HepG2 (cell line): ENCODE measurements around the gene PLA2R1. TPM values are rescaled to one million over a fixed set of nuclear protein-coding genes. Genes with fewer than 3 reads are reported as not detected.

Source experiments
- ARNTL ChIP-seq: sonication (generic); formaldehyde crosslinking; IDR thresholded peaks from 2 replicates; pipeline ENCODE4 v1.4.0; 2020; ENCODE audit warnings: mild to moderate bottlenecking, missing genetic modification reagents
- BCL6 ChIP-seq: IDR thresholded peaks from 2 replicates; pipeline ENCODE4 v1.6.1; 2016; ENCODE audit warnings: missing genetic modification reagents, missing compliant biosample characterization
- CREM ChIP-seq, 2 experiments: sonication (generic) in 1 of 2; formaldehyde crosslinking in 1 of 2; IDR thresholded peaks; 2 replicates each; pipeline versions ENCODE4 v1.4.0 to v1.6.1; 2016 to 2020; ENCODE audit warnings: antibody characterized with exemption in 1 of 2, mild to moderate bottlenecking in 1 of 2, missing genetic modification reagents in 1 of 2
- ETV5 ChIP-seq: IDR thresholded peaks from 2 replicates; pipeline ENCODE4 v1.6.1; 2018; ENCODE audit warnings: missing biosample characterization, missing genetic modification reagents, inconsistent platforms, borderline replicate concordance
- FOXJ3 ChIP-seq: sonication (generic); formaldehyde crosslinking; IDR thresholded peaks from 2 replicates; pipeline ENCODE4 v1.4.0; 2020; ENCODE audit warnings: missing genetic modification reagents, mild to moderate bottlenecking, borderline replicate concordance
- FOXK2 ChIP-seq: fragments of 450-650 bp; IDR thresholded peaks from 2 replicates; pipeline ENCODE4 v1.6.1; 2016
- FOXO1 ChIP-seq: sonication (generic); formaldehyde crosslinking; IDR thresholded peaks from 2 replicates; pipeline ENCODE4 v1.4.0; 2020; ENCODE audit warnings: missing genetic modification reagents
- JUN ChIP-seq: sonication (generic); formaldehyde crosslinking; IDR thresholded peaks from 2 replicates; pipeline ENCODE4 v1.4.0; 2020; ENCODE audit warnings: mild to moderate bottlenecking, missing genetic modification reagents
- KLF6 ChIP-seq: IDR thresholded peaks from 2 replicates; pipeline ENCODE4 v1.8.0; 2016; ENCODE audit warnings: missing biosample characterization, missing genetic modification reagents
- REL ChIP-seq: sonication (generic); formaldehyde crosslinking; conservative IDR thresholded peaks from 2 replicates; pipeline ENCODE4 v1.8.0; 2022; ENCODE audit warnings: mild to moderate bottlenecking, missing genetic modification reagents, moderate library complexity
- SALL2 ChIP-seq: sonication (generic); formaldehyde crosslinking; IDR thresholded peaks from 2 replicates; pipeline ENCODE4 v1.8.1; 2023; ENCODE audit warnings: mild to moderate bottlenecking, missing genetic modification reagents, inconsistent platforms
- SIX4 ChIP-seq: sonication (generic); formaldehyde crosslinking; IDR thresholded peaks from 2 replicates; pipeline ENCODE4 v1.4.0; 2020; ENCODE audit warnings: missing genetic modification reagents
- ZC3H4 ChIP-seq: sonication (generic); formaldehyde crosslinking; IDR thresholded peaks from 2 replicates; pipeline ENCODE4 v1.4.0; 2020; ENCODE audit warnings: missing genetic modification reagents, borderline replicate concordance
- ZFP62 ChIP-seq: sonication (generic); formaldehyde crosslinking; IDR thresholded peaks from 2 replicates; pipeline ENCODE4 v1.4.0; 2020; ENCODE audit warnings: missing genetic modification reagents
- ZMYM4 ChIP-seq: sonication (generic); formaldehyde crosslinking; IDR thresholded peaks from 2 replicates; pipeline ENCODE4 v1.8.1; 2023; ENCODE audit warnings: mild to moderate bottlenecking, missing genetic modification reagents
- ZNF12 ChIP-seq: sonication (generic); formaldehyde crosslinking; IDR thresholded peaks from 2 replicates; pipeline ENCODE4 v1.5.0; 2020; ENCODE audit warnings: missing genetic modification reagents
- ZNF180 ChIP-seq: sonication (generic); formaldehyde crosslinking; IDR thresholded peaks from 2 replicates; pipeline ENCODE4 v1.4.0; 2020; ENCODE audit warnings: low read depth, missing genetic modification reagents, borderline replicate concordance
- polyA plus RNA-seq, 8 experiments: library from polyadenylated mRNA; depleted of rRNA in 3 of 8; stranded (reverse) in 7 of 8; unstranded in 1 of 8; fragments of >200 nt; fragmentation: Illumina TruSeq in 4 of 8; extraction: Trizol in 4 of 8; gene quantifications; 2 replicates each; pipeline versions ENCODE4 v1.2.1 to v1.2.3, GENCODE V29; 2011 to 2016; ENCODE audit warnings: low read depth in 4 of 8, missing spikeins in 1 of 8, mixed read lengths in 1 of 8; ENCODE audit not compliant: insufficient read depth in 1 of 8
- total RNA-seq, 5 experiments: library from RNA; depleted of rRNA; stranded (reverse); fragments of >200 nt; fragmentation: Illumina TruSeq; extraction: Trizol; gene quantifications; 2 replicates each; pipeline ENCODE4 v1.2.3, GENCODE V29; 2016; ENCODE audit warnings: low read depth in 1 of 5
- TF ChIP-seq, protein P1 (sequence below): sonication (generic); formaldehyde crosslinking; IDR thresholded peaks from 2 replicates; pipeline ENCODE4 v1.5.0; 2020; ENCODE audit warnings: mild to moderate bottlenecking, missing genetic modification reagents
- TF ChIP-seq, protein P2 (sequence below): sonication (generic); formaldehyde crosslinking; IDR thresholded peaks from 2 replicates; pipeline ENCODE4 v1.4.0; 2020; ENCODE audit warnings: missing genetic modification reagents, borderline replicate concordance
- TF ChIP-seq, protein P3 (sequence below): sonication (generic); formaldehyde crosslinking; IDR thresholded peaks from 2 replicates; pipeline ENCODE4 v1.4.0; 2020; ENCODE audit warnings: missing genetic modification reagents

The PLA2R1 gene
- total and polyA plus RNA-seq, 2 of the 13 experiments (the other 11 are each of a cell fraction or from before 2014, with no cell fraction given): not detected

GRCh38 chr2:159905926-159906714, 156.3 kb downstream of the PLA2R1 start (continued):
- TF ChIP-seq, protein P1, sequence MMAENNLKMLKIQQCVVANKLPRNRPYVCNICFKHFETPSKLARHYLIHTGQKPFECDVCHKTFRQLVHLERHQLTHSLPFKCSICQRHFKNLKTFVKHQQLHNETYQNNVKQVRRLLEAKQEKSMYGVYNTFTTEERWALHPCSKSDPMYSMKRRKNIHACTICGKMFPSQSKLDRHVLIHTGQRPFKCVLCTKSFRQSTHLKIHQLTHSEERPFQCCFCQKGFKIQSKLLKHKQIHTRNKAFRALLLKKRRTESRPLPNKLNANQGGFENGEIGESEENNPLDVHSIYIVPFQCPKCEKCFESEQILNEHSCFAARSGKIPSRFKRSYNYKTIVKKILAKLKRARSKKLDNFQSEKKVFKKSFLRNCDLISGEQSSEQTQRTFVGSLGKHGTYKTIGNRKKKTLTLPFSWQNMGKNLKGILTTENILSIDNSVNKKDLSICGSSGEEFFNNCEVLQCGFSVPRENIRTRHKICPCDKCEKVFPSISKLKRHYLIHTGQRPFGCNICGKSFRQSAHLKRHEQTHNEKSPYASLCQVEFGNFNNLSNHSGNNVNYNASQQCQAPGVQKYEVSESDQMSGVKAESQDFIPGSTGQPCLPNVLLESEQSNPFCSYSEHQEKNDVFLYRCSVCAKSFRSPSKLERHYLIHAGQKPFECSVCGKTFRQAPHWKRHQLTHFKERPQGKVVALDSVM (CRISPR knock-in tag): no peak
- 0 out of 2 replicates have a peak, but pooled peaks have one; percentile 32 for TF ChIP-seq FOXO1 (CRISPR knock-in tag)
- peak; percentile 71 for TF ChIP-seq ZMYM4 (CRISPR knock-in tag)
- peak; percentile 62; the same call in 1 of the 2 replicates for TF ChIP-seq CREM (IDR thresholded peaks at IDR 0.05)
- no peak for TF ChIP-seq CREM (CRISPR knock-in tag; IDR thresholded peaks at IDR 0.05)
- peak; percentile 46; the same call in 1 of the 2 replicates for TF ChIP-seq BCL6 (CRISPR knock-in tag)
- no peak for TF ChIP-seq REL (CRISPR knock-in tag)
- no peak for TF ChIP-seq SALL2 (CRISPR knock-in tag)
- 0 out of 2 replicates have a peak, but pooled peaks have one; percentile 33 for TF ChIP-seq KLF6 (CRISPR knock-in tag)
- no peak for TF ChIP-seq ZNF12 (CRISPR knock-in tag)
- no peak for TF ChIP-seq JUN (CRISPR knock-in tag)
- no peak for TF ChIP-seq ZC3H4
- TF ChIP-seq, protein P2, sequence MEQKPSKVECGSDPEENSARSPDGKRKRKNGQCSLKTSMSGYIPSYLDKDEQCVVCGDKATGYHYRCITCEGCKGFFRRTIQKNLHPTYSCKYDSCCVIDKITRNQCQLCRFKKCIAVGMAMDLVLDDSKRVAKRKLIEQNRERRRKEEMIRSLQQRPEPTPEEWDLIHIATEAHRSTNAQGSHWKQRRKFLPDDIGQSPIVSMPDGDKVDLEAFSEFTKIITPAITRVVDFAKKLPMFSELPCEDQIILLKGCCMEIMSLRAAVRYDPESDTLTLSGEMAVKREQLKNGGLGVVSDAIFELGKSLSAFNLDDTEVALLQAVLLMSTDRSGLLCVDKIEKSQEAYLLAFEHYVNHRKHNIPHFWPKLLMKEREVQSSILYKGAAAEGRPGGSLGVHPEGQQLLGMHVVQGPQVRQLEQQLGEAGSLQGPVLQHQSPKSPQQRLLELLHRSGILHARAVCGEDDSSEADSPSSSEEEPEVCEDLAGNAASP (CRISPR knock-in tag): 0 out of 2 replicates have a peak, but pooled peaks have one; percentile 19
- TF ChIP-seq FOXK2: no peak
- peak; percentile 66; the same call in 1 of the 2 replicates for TF ChIP-seq SIX4
- peak; percentile 71; the same call in 1 of the 2 replicates for TF ChIP-seq FOXJ3 (CRISPR knock-in tag)
- TF ChIP-seq ARNTL (CRISPR knock-in tag): no peak
- TF ChIP-seq ZFP62: no peak
- TF ChIP-seq ZNF180 (CRISPR knock-in tag): no peak
- peak; percentile 10; the same call in 1 of the 2 replicates for TF ChIP-seq ETV5 (CRISPR knock-in tag)
- TF ChIP-seq, protein P3, sequence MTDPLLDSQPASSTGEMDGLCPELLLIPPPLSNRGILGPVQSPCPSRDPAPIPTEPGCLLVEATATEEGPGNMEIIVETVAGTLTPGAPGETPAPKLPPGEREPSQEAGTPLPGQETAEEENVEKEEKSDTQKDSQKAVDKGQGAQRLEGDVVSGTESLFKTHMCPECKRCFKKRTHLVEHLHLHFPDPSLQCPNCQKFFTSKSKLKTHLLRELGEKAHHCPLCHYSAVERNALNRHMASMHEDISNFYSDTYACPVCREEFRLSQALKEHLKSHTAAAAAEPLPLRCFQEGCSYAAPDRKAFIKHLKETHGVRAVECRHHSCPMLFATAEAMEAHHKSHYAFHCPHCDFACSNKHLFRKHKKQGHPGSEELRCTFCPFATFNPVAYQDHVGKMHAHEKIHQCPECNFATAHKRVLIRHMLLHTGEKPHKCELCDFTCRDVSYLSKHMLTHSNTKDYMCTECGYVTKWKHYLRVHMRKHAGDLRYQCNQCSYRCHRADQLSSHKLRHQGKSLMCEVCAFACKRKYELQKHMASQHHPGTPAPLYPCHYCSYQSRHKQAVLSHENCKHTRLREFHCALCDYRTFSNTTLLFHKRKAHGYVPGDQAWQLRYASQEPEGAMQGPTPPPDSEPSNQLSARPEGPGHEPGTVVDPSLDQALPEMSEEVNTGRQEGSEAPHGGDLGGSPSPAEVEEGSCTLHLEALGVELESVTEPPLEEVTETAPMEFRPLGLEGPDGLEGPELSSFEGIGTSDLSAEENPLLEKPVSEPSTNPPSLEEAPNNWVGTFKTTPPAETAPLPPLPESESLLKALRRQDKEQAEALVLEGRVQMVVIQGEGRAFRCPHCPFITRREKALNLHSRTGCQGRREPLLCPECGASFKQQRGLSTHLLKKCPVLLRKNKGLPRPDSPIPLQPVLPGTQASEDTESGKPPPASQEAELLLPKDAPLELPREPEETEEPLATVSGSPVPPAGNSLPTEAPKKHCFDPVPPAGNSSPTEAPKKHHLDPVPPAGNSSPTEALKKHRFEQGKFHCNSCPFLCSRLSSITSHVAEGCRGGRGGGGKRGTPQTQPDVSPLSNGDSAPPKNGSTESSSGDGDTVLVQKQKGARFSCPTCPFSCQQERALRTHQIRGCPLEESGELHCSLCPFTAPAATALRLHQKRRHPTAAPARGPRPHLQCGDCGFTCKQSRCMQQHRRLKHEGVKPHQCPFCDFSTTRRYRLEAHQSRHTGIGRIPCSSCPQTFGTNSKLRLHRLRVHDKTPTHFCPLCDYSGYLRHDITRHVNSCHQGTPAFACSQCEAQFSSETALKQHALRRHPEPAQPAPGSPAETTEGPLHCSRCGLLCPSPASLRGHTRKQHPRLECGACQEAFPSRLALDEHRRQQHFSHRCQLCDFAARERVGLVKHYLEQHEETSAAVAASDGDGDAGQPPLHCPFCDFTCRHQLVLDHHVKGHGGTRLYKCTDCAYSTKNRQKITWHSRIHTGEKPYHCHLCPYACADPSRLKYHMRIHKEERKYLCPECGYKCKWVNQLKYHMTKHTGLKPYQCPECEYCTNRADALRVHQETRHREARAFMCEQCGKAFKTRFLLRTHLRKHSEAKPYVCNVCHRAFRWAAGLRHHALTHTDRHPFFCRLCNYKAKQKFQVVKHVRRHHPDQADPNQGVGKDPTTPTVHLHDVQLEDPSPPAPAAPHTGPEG (CRISPR knock-in tag): no peak
